HCT116 (cell line): ENCODE results near the gene CPZ. TPM values are rescaled to one million over a fixed set of nuclear protein-coding genes. Genes with fewer than 3 reads are reported as not detected.

Experiments used
- ATAC-seq: fragments of 200-7000 bp; cut with Tn5 transposase; 2 replicates; pipeline ENCODE4 v1.9.1; 2020; ENCODE audit warnings: mild to moderate bottlenecking, moderate library complexity
- BruUV-seq: library from RNA; stranded (reverse); fragments of 400-500 nt; replicated peaks from 2 replicates; lab custom pipeline; 2021; lab: Mats Ljungman, UMichigan
- CTCF ChIA-PET: fragments of 300-600 bp; sonication (Branson Sonifier 250); formaldehyde crosslinking; loops from one replicate; lab custom pipeline; 2021; ENCODE audit warnings: antibody characterized with exemption; lab: Charles Lee
- POLR2A ChIA-PET: fragments of 300-600, 350-600 bp; sonication (Branson Sonifier 250); formaldehyde crosslinking; loops from one replicate; lab custom pipeline; 2021; ENCODE audit warnings: antibody characterized with exemption; lab: Charles Lee
- RAD21 ChIA-PET, 2 experiments: fragments of 300-600 bp; sonication (Branson Sonifier 250); formaldehyde crosslinking; loops; one replicate each; lab custom pipeline; 2023; ENCODE audit warnings: low total read pairs in 2 of 2; ENCODE audit not compliant: uncharacterized antibody in 2 of 2, unreplicated experiment in 2 of 2, low non-redundant PET in 1 of 2; lab: Charles Lee
- DNase-seq: peaks from one replicate; pipeline ENCODE4 v3.0.0-alpha.2; 2010; ENCODE audit warnings: low read depth, low spot score
- H2AFZ ChIP-seq: fragments of 200-600 bp; shearing (Covaris generic), sonication (generic); 2 replicates; pipeline ENCODE4 v1.6.1; 2017; ENCODE audit warnings: low read depth, mixed run types, mixed read lengths, antibody characterized with exemption, low read length; ENCODE audit not compliant: poor library complexity, severe bottlenecking
- H3K27ac ChIP-seq: 2 replicates; pipeline ENCODE4 v1.5.1; 2012; ENCODE audit warnings: low read depth, low read length
- H3K27me3 ChIP-seq: fragments of 200-600 bp; sonication (generic); 2 replicates; pipeline ENCODE4 v1.6.1; 2016; ENCODE audit warnings: mixed run types, low read length, mixed read lengths; ENCODE audit not compliant: insufficient read depth
- H3K36me3 ChIP-seq, 2 experiments: fragments of 200-500 bp in 1 of 2; fragments of 200-600 bp in 1 of 2; sonication (Bioruptor generic) in 1 of 2; sonication (generic) in 1 of 2; 2 replicates each; pipeline versions ENCODE4 v1.5.1 to v1.6.1; 2014 to 2016; ENCODE audit warnings: low read length in 2 of 2, inconsistent platforms in 1 of 2, mixed read lengths in 1 of 2, mixed run types in 1 of 2; ENCODE audit not compliant: insufficient read depth in 2 of 2, control insufficient read depth in 1 of 2
- H3K4me1 ChIP-seq, 2 experiments: fragments of 200-600 bp in 1 of 2; sonication (generic) in 1 of 2; 2 replicates each; pipeline versions ENCODE4 v1.5.1 to v1.6.1; 2012 to 2017; ENCODE audit warnings: low read length in 2 of 2, inconsistent platforms in 1 of 2, mild to moderate bottlenecking in 1 of 2, mixed read lengths in 1 of 2, mixed run types in 1 of 2, moderate library complexity in 1 of 2; ENCODE audit not compliant: insufficient read depth in 2 of 2, control insufficient read depth in 1 of 2
- H3K4me2 ChIP-seq: fragments of 200-600 bp; sonication (generic); 2 replicates; pipeline ENCODE4 v1.6.1; 2017; ENCODE audit warnings: mixed run types, low read length, mixed read lengths
- H3K4me3 ChIP-seq, 2 experiments: fragments of 200-600 bp in 1 of 2; sonication (generic) in 1 of 2; replicated peaks in 1 of 2; 2 replicates each; pipeline ENCODE4 v1.5.1; 2011 to 2016; ENCODE audit warnings: low read length in 2 of 2, control low read depth in 1 of 2, low read depth in 1 of 2, mild to moderate bottlenecking in 1 of 2, mixed read lengths in 1 of 2, mixed run types in 1 of 2
- H3K79me2 ChIP-seq: fragments of 200-600 bp; sonication (generic); 2 replicates; pipeline ENCODE4 v1.6.1; 2017; ENCODE audit warnings: mild to moderate bottlenecking, mixed run types, low read length, moderate library complexity, mixed read lengths; ENCODE audit not compliant: insufficient read depth
- H3K9ac ChIP-seq: fragments of 200-600 bp; sonication (generic); 2 replicates; pipeline ENCODE4 v1.6.1; 2016; ENCODE audit warnings: low read length, mixed read lengths
- H3K9me2 ChIP-seq: fragments of 200-600 bp; sonication (generic), shearing (Covaris generic); 2 replicates; pipeline ENCODE4 v1.6.1; 2017; ENCODE audit warnings: mixed run types, mild to moderate bottlenecking, moderate library complexity; ENCODE audit not compliant: insufficient read depth
- H3K9me3 ChIP-seq, 2 experiments: fragments of 200-500 bp in 1 of 2; fragments of 200-600 bp in 1 of 2; sonication (Bioruptor generic) in 1 of 2; sonication (generic) in 1 of 2; 2 replicates each; pipeline ENCODE4 v1.6.1; 2014 to 2017; ENCODE audit warnings: low read length in 2 of 2, mixed read lengths in 2 of 2, inconsistent platforms in 1 of 2, low read depth in 1 of 2, mild to moderate bottlenecking in 1 of 2, mixed run types in 1 of 2, moderate library complexity in 1 of 2; ENCODE audit not compliant: control insufficient read depth in 1 of 2, insufficient read depth in 1 of 2
- H4K20me1 ChIP-seq: fragments of 200-600 bp; sonication (generic), shearing (Covaris generic); 2 replicates; pipeline ENCODE4 v1.6.1; 2017; ENCODE audit warnings: mixed run types, mild to moderate bottlenecking, moderate library complexity; ENCODE audit not compliant: insufficient read depth
- CEBPB ChIP-seq: IDR thresholded peaks from 2 replicates; pipeline ENCODE4 v1.6.1; 2012; ENCODE audit warnings: low read depth
- EZH2 ChIP-seq: fragments of 200-600 bp; sonication (generic); IDR thresholded peaks from 2 replicates; pipeline ENCODE4 v1.6.1; 2017; ENCODE audit warnings: antibody characterized with exemption, mixed run types
- EZH2phosphoT487 ChIP-seq: fragments of 200-600 bp; IDR thresholded peaks from 2 replicates; pipeline ENCODE4 v1.6.1; 2018; ENCODE audit warnings: antibody characterized with exemption, borderline replicate concordance
- FOSL1 ChIP-seq: IDR thresholded peaks from 2 replicates; pipeline ENCODE4 v1.6.1; 2012; ENCODE audit warnings: low read depth
- JUND ChIP-seq: IDR thresholded peaks from 2 replicates; pipeline ENCODE4 v1.6.1; 2012
- POLR2A ChIP-seq: IDR thresholded peaks from 2 replicates; pipeline ENCODE4 v1.7.0; 2011; ENCODE audit warnings: borderline replicate concordance; ENCODE audit not compliant: insufficient read depth, insufficient read length; ENCODE audit errors: extremely low read depth
- POLR2AphosphoS5 ChIP-seq: IDR thresholded peaks from 2 replicates; pipeline ENCODE4 v1.6.1; 2011; ENCODE audit warnings: mild to moderate bottlenecking, low read depth, low read length, moderate library complexity
- RAD21 ChIP-seq: IDR thresholded peaks from 2 replicates; pipeline ENCODE4 v1.6.1; 2012; ENCODE audit warnings: low read depth, mild to moderate bottlenecking
- SIN3A ChIP-seq: IDR thresholded peaks from 2 replicates; pipeline ENCODE4 v1.6.1; 2012; ENCODE audit warnings: low read depth
- SP1 ChIP-seq: IDR thresholded peaks from 2 replicates; pipeline ENCODE4 v1.6.1; 2012; ENCODE audit warnings: low read depth
- SRF ChIP-seq: IDR thresholded peaks from 2 replicates; pipeline ENCODE4 v1.6.1; 2012; ENCODE audit warnings: low read depth
- YY1 ChIP-seq: IDR thresholded peaks from 2 replicates; pipeline ENCODE4 v1.6.1; 2011; ENCODE audit warnings: low read length, low read depth, moderate library complexity, mild to moderate bottlenecking; ENCODE audit not compliant: insufficient replicate concordance; ENCODE audit errors: extremely low read depth
- ZFX ChIP-seq: fragments of 450-650 bp; IDR thresholded peaks from 2 replicates; pipeline ENCODE4 v1.6.1; 2017
- ZNF274 ChIP-seq: fragments of 200-500 bp; sonication (Bioruptor generic); IDR thresholded peaks from 2 replicates; pipeline ENCODE4 v1.6.1; 2014; ENCODE audit warnings: mild to moderate bottlenecking, low read depth, low read length, inconsistent platforms
- intact Hi-C: fragments of 100-400 bp; cut with micrococcal nuclease; formaldehyde crosslinking; loops from 2 replicates; pipeline ENCODE4 v1.10.0; 2022
- total RNA-seq: library from RNA; stranded (reverse); gene quantifications from one replicate; pipeline ENCODE4 v1.2.1, GENCODE V29; 2021; ENCODE audit not compliant: unreplicated experiment
- TF ChIP-seq, protein P1 (sequence below): IDR thresholded peaks from 2 replicates; pipeline ENCODE4 v1.6.1; 2012
- TF ChIP-seq, protein P2 (sequence below): IDR thresholded peaks from 2 replicates; pipeline ENCODE4 v1.6.1; 2011; ENCODE audit warnings: mild to moderate bottlenecking, low read length, moderate library complexity; ENCODE audit not compliant: insufficient replicate concordance; ENCODE audit errors: extremely low read depth
- TF ChIP-seq, protein P3 (sequence below): IDR thresholded peaks from 2 replicates; pipeline ENCODE4 v1.6.1; 2012; ENCODE audit warnings: low read depth
- TF ChIP-seq, protein P4 (sequence below): IDR thresholded peaks from 2 replicates; pipeline ENCODE4 v1.6.1; 2012

CPZ gene
- total RNA-seq, 1 experiment from 2014 or later, result not detected

DNA sequence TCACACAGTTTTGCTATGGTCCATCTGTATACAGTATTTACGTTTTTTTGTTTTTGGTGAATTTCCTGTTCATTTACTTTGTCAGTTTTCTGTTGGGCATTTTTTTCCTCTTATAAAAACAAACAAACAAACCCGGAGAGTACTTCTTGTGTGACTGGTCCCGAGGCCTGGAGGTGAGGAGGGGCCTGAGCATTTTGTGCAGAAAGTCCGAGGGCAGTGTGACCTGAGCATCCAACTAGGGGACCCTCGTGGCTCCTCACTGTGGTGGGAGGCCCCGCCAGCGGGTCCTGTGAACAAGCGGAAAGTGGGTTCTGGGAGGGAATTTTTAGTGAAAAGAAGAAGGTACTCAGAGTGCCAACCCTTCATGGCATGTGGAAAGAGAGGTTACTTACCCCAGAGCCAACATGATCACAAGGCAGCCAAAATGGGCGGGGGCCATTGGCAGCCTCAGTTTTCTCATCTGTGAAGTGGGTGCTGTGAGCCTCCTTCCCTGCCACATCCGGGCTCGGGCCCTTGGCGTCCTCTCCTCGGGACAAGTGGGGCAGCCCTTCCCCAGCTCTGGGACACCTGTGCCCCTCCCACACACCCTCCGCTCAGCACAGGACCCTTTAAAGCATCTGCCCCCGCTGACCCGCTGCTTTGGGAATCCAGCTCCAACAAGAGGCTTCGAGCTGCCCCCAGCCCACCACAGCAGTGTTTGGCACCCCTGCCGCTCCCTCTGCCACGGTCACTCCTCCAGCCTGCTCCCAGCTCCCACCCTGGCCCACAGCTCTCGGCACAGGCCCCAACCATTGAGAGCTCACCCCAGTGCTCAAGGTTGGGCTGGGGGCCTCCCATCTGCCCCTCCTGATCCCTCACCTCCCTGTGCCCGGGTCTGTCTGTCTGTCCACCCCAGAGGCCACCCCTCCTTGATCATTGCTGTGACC is 35.2 kb upstream of the CPZ start:
- ChIA-PET POLR2A (no interaction called here), RAD21 (no interaction called here), CTCF (no interaction called here)
- Histone ChIP-seq H3K4me2 (no peak overlapping the region), H3K27ac (no peak overlapping the region), H3K9ac (no peak overlapping the region), H3K79me2 (no peaks in the 10 kb centered on the region), H4K20me1 (no peaks in the 10 kb centered on the region), H3K4me1 (peaks cover 0 to 5% of the 10 kb centered on the region in 2 experiments; a peak in 1 of 4 replicates), H2AFZ (no peak overlapping the region), H3K36me3 (no peaks in the 10 kb centered on the region), H3K9me2 (no peaks in the 10 kb centered on the region), H3K27me3 (no peaks in the 10 kb centered on the region), H3K4me3 (no peak overlapping the region), H3K9me3 (no peaks in the 10 kb centered on the region)
- ATAC-seq (no peak), DNase-seq (no peak)
- intact Hi-C loops, result no loop called here
- BruUV-seq, result no TSS peak
- TF ChIP-seq, protein P1, sequence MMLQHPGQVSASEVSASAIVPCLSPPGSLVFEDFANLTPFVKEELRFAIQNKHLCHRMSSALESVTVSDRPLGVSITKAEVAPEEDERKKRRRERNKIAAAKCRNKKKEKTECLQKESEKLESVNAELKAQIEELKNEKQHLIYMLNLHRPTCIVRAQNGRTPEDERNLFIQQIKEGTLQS, result no peak
- TF ChIP-seq EZH2 (no peak), SIN3A (no peak), SP1 (no peak), ZNF274 (no peak), YY1 (no peak), RAD21 (no peak), JUND (no peak), POLR2AphosphoS5 (no peak), POLR2A (no peak), SRF (no peak), CEBPB (no peak), EZH2phosphoT487 (no peak), FOSL1 (no peak), ZFX (no peak)
- TF ChIP-seq, protein P2, sequence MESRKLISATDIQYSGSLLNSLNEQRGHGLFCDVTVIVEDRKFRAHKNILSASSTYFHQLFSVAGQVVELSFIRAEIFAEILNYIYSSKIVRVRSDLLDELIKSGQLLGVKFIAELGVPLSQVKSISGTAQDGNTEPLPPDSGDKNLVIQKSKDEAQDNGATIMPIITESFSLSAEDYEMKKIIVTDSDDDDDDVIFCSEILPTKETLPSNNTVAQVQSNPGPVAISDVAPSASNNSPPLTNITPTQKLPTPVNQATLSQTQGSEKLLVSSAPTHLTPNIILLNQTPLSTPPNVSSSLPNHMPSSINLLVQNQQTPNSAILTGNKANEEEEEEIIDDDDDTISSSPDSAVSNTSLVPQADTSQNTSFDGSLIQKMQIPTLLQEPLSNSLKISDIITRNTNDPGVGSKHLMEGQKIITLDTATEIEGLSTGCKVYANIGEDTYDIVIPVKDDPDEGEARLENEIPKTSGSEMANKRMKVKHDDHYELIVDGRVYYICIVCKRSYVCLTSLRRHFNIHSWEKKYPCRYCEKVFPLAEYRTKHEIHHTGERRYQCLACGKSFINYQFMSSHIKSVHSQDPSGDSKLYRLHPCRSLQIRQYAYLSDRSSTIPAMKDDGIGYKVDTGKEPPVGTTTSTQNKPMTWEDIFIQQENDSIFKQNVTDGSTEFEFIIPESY, result no peak
- TF ChIP-seq, protein P3, sequence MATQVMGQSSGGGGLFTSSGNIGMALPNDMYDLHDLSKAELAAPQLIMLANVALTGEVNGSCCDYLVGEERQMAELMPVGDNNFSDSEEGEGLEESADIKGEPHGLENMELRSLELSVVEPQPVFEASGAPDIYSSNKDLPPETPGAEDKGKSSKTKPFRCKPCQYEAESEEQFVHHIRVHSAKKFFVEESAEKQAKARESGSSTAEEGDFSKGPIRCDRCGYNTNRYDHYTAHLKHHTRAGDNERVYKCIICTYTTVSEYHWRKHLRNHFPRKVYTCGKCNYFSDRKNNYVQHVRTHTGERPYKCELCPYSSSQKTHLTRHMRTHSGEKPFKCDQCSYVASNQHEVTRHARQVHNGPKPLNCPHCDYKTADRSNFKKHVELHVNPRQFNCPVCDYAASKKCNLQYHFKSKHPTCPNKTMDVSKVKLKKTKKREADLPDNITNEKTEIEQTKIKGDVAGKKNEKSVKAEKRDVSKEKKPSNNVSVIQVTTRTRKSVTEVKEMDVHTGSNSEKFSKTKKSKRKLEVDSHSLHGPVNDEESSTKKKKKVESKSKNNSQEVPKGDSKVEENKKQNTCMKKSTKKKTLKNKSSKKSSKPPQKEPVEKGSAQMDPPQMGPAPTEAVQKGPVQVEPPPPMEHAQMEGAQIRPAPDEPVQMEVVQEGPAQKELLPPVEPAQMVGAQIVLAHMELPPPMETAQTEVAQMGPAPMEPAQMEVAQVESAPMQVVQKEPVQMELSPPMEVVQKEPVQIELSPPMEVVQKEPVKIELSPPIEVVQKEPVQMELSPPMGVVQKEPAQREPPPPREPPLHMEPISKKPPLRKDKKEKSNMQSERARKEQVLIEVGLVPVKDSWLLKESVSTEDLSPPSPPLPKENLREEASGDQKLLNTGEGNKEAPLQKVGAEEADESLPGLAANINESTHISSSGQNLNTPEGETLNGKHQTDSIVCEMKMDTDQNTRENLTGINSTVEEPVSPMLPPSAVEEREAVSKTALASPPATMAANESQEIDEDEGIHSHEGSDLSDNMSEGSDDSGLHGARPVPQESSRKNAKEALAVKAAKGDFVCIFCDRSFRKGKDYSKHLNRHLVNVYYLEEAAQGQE, result no peak
- TF ChIP-seq, protein P4, sequence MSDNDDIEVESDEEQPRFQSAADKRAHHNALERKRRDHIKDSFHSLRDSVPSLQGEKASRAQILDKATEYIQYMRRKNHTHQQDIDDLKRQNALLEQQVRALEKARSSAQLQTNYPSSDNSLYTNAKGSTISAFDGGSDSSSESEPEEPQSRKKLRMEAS, result no peak
